HG02938 (cell line): ENCODE data around the gene CELF2.

Source experiments
- ATAC-seq: cut with Tn5 transposase; IDR thresholded peaks from one replicate; pipeline ENCODE4 v1.9.1; 2021; ENCODE audit warnings: mild to moderate bottlenecking, moderate library complexity; ENCODE audit not compliant: unreplicated experiment

Gene CELF2

DNA sequence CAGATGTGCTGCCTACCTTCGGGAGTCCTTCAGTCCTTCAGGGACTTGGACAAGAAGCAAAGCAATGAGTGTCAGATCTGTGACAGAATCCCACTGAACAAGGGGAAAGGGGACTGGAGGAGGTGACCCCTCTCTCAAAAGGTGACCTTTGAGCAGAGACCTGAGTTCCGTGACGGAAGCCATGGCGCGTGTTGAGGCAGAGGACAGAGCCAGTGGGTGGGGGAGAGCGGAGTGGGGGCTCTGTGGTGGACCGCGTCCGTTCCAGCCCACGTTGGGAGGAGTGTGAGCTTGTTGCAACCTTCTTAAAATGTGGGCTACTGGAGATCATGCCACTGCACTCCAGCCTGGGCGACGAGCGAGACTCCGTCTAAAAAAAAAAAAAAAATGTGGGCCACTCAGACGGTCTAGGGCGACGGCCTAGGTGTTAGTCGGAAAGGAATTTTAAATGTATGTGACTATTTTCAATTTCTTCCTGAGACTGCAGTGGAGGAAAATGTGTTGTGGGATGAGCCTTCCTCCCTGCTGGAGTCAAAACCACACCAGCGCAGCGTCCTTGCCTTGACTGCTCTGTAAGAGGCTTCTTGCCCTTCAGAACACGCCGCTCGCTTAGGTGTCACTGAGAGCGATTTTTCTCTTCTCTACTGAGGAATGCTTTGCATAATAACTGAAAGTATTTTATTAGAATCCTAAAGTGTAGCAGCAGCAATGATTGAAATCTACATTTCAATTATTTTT is 272.7 kb downstream of the CELF2 start:
- no peak for ATAC-seq

DNA sequence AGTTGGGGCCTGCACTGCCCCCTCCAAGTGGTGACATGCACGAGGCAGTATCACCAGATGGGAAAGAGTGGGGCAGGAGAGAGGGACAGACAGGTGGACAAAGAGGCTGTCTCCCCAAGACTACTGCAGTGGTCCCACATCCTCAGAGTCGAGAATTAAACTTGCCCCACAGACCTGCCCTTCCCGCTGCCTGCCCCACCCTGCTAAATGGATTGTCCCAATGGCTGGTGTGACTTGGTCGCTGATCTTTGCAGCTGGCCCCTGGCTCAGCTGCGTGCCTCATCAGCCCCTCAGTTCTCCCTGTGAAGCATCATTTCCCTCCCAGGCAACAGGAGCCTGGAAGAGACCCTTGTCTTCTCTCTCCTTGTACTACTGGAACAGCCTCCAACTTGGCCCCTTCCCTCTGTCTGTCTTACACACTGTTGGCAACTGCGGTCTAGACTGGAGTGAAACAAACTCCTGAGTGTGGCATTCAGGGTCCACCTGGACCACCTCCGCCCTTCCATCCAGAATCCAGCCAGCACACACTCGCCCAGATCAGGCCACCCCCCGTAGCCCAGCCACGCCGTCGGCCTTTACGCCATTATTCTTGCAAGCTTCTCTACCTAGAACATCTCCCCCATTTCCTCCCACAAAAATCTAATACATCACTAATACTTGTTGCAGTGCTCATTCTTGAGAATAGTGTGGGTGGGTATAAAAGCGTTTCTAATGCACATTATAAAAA is 275.1 kb downstream of the CELF2 start:
- no peak for ATAC-seq

DNA sequence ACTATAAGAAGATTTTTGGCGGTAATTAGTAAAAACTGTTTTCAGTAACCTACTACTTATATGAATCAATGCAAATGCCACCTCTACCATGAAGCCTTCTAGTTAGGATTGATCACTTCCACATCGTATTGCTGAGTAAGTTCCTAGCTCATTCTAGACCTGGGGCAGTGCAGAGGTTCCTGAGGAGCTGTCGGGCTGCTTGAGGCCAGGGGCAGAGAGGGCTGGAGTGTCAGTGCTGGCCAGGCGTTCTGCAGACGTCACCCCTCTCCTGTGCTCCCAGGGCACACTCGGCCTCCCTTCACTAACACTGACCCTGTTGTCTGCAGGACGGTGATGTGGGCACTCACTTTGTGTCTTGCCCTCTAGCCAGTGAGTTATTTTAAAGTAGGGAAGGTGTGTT is 275.7 kb downstream of the CELF2 start:
- no peak for ATAC-seq

DNA sequence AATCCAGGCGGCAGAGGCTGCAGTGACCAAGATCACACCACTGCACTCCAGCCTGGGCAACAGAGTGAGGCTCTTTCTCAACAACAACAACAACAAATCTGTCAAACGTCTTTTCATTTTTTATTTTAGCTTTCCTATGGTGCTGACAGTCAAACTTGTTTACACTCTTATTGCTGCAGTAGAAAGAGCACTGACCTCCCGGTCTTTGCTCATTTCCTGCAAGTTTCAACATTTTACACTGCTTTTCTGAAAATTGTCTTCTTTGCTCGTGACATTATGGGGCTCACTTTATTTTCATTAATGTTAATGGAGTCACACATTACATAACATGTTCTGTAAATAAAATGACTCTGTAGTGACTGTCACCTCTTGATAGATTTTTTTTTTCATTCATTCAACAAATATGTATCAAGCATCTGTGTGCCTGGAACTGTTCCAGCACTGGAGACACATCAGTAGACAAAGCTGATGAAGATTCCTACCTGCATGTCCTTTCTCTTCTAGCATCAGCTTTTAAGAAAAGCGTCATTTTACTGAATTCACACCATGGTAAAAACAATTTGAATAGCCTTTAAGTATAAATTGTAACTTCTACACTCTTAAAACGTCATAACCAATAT is 277.3 kb downstream of the CELF2 start:
- ATAC-seq: no peak

DNA sequence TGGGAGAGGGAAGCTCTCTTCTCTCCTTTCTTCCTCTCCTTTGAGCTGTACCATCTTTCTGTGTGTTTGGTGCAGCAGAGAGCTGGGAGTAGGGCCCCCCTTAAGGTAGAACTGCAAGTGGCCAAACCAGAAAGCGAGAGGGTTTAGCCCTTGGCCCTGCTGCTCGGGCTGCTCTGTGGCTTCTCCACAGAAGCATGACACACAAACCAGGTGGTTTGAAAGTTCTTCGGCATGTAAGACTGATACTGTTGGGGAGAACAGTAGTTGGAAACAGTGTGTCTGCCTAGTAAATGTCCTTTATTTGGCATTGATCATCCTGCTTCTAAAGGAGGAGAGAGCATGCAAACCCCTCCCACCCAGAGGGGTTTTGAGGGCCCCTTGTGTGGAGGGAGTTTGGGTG is 277.8 kb downstream of the CELF2 start:
- ATAC-seq: no peak

DNA sequence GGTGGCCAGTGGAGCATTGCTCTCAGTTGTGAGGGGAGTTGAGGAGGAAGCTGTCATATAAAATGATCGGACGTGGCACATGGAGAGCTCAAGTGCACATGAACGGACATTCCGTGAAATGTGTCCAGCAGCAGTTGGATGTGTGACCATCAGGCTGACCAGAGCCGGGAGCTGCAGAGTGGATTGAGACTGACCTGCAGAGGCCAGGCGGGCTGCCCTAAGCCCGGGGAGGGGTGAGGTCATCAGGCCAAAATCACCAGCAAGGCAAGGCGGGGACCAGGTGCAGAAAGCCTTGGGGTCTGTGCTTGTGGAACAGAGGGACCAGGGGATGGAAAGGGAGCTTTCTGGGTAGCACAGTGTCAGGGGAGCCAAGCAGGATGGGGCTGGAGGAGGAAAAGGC is 279.5 kb downstream of the CELF2 start:
- no peak for ATAC-seq

DNA sequence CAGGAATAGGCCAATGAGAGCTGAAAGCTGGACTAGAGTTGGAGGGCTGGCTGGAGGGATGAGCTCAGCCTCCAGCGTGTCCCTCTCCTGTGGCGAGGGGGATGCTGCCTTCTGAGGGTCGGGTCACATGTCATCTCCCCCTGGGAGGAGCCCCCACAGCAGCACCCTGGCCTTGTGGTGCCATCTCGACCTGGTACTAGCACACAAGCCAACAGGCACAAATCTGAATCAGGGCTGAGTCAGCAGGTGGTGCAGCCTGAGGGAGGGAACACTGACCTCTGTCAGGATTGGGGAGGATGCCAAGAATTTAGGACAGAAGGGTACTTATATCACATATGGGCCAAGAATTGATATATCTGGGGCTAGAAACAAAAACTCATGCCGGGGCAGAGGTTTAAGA is 280.4 kb downstream of the CELF2 start:
- ATAC-seq: no peak

DNA sequence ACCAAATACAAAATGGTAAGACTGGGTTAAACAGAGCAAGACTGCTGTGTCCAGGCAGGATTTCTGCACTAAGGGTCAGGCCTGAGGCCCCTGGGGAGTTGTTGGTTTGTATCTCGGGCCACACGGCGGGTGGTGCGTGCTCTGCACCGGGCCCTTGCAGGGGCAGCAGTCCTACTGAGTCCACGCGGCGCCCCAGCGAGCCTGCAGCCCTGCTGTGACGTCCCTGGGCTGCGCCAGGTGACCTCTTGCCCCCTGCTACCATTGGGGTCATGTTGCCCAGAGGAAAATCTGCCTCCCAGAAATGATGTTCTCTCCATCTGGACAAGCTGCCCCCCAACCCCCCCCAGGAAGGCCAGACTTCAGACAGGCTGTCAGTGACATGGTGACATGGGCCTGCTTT is 281.5 kb downstream of the CELF2 start:
- ATAC-seq: no peak

DNA sequence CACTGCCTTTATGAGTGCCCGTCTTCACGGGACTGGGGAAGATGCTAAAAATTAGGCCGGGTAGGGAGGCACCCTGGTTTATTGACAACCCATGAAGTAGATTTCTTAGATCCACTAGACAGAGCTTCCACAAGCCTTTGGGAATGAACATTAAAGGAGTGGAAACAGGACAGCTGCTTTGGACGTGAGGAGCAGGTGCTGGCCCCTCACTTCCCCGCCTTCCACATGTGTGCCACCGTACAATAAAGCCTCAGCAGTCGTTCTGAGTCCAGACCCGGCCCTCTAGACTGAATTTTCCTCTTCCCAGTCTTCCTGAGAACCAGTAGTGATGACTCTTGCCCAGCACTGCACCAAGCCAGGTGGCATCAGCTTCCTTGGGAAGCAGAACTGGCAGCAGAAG is 282.4 kb downstream of the CELF2 start:
- no peak for ATAC-seq

DNA sequence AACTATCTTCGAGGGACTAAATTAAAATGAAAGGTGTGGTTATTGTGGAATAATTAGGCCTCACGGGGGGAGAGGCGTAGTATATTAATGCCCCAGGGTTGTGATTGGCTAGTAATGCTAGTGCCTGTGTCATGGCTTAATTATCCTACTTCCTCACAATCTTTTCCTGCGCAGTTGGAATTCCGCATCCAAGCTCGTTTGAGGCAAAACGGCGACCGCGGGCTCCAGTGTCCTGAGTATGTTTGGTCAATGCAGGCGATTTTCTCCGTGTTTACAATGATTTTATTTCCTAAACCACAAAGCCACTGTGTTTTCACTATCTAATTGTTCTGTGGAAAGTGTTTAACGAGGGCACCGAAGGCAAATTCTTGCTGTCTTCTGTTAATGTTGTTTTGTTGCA is 282.9 kb downstream of the CELF2 start:
- no peak for ATAC-seq

DNA sequence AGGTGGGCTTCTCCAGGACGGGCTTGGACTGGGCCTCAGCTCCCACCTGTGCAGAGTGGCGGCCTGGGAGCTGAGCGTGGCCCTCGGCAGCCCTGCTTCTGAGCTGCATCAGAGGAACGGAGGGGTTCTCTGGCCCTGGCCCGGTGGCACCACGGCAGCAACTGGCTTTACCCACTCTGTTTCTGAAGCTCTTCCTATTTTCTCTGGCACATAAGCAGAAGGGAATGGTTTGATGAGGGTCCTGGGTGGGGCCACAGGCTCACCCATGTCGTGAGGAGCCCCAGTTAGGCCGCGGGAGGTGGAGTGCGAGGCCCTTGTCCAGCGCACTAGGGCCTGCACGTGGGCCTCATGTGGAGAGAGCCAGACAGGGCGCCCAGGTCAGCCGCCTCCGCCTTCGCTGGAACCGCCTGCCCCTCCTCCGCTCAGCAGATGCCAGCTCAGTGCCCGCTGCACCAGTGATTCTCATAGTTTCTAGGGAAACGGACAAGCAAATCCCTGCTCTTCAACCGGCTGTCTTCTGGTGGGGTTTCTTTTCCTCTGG is 284.0 kb downstream of the CELF2 start:
- ATAC-seq: no peak

DNA sequence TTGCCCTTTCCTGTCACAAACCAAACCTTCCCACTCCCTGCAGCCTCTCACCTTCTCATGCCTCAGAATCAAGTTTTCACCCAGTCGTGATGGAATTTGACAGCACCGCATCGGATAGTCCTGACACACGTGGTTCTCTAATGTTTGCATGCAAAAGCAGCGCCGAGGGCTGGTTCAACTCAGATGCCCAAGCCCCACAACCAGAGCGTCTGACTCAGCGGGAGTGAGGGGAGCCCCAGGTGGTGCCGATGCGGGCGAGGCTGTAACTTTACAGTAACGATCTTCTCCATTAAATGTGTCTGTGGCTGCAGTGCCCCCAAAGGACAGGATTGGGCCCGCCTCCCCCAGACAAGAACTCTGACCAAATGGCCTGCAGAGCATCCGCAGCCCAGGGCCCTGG is 284.5 kb downstream of the CELF2 start:
- ATAC-seq: no peak

DNA sequence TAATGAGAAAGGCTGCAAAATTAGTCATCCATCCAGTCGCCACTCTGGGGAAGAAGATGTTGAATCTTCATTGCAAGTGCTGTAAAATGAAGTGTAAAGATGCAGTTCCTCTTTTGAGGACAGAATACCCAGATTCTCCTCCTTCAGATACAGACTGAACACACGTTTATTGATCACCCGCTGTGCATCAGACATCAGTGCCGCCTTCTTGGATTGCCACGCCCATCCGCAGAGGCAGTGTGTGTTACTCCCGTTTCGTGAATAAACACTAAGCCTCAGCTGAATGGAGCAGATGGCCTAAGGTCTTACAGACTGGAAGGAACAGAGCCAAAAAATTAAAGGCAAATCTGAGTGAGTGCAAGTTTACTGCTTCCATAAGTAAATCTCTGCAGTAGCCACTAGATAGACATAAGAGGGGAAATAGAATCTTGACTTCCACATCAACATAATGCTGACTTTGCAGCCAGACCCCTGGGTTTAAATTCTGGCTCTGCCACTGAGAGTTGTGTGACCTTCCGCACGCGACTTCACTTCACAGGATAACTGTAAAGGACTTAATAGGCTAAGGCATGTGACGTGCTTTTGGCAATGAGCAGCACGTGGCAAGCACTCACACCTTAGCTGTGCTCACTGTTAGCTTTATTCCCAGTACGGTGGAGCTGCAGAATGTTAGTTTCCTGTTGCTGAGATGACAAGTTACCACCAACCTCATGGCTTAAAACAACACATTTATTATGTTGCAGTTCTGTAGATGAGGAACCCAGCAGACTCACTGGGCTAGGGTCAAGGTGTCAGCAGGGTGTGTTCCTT is 285.9 kb downstream of the CELF2 start:
- ATAC-seq: no peak

DNA sequence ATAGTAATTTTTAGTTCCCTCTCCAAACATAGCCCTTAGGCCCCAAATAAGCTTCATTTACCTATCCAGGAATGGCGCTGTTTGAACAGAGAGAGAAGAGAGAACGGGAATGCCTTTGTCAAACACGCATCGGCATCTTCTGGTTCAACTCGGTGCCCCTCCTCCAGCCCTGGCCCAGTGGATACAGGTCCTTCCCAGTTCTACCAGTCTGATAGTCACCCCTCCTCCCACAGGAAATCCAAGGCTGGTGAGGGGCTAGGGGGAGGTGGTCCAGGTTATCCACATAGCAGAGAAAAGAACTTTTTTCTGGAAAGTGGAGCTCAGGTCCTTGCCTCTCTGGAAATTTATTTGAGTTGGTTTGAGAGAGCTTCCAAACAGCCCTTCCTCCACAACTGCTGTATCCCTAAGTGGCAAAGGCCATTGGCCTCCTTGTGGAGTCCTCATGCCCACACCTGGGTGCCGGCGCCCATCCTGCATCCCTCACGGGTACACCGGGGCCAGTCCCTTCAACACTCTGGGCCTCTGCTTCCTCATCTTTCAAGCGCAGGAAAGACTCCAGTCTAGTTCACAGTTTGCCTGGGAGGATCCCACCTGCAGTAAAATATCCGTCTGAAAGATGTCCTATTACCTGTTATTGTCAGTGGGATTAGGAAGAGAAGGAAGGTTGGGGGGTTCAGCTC is 287.4 kb downstream of the CELF2 start:
- no peak for ATAC-seq

DNA sequence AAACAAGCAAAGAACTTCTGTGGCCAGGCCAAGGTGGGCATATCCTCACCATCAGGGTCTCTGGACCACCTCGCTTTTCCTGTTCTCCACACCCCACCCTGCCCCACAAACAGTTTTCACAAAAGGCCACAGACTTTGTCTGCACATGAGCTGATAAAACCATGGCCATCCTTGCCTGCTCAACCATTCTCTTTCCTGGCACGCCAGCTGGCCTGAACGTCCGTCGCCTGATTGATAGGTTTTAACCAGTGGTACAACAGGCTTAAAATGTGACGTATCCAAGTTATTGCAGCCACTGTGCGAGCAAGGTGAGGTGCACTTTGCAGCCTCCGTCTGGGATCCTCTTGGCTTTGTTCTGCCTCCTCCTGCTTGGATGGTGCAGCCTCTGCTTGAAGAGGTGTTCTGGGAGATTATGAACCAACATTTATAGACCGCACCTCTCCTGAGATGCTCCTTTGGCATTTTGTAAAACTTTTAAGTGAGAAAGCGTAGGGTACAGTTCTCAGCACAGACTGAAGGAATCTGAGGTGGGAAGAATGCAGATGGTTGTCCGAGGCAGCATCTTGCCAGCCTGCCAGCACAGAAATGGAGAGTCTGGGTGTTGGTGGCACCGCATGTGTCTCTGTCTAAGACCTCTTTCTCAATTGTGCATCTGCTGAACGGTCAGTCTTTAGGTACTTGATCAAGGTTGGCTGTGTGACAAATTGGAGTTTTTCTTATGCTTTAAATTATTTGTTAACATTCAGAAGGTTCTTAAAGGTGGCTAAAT is 288.3 kb downstream of the CELF2 start:
- ATAC-seq: no peak

DNA sequence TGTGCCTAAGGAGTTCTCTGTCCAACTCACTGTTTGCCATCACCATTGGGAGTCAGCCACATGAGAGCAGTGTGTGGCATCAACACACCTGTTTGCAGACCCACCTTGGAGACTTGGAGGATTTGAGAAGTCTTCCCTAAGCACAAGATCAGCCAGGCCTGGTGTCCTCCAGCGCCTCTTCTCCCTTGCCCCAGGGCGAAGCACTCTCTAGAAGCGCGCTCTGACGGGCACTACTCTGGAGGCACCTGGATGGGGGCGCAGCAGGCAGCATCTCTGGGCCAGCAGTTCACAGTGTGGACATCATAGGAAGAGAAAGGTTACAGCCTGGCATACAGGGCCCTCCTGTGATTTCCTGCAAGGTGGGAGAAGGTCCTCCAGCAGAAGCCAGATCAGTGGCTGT is 289.3 kb downstream of the CELF2 start:
- no peak for ATAC-seq

DNA sequence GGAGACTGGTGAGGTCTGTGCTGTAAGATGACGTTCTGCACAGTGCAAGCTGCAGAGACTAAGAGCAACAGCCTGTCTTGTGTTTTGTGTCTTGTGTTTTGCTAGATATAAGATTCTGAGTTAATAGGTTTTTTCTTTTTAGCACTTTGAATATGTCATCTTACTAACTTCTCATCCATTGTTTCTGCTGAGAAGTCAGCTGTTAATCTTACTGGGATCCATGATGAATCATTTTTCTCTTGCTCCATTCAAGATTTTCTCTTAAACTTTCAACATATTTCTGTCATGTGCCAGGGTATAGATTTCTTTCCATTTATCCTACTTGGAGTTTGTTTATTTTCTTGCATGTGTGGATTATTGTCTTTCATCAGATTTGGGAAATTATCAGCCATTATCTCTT is 290.3 kb downstream of the CELF2 start:
- ATAC-seq: no peak

DNA sequence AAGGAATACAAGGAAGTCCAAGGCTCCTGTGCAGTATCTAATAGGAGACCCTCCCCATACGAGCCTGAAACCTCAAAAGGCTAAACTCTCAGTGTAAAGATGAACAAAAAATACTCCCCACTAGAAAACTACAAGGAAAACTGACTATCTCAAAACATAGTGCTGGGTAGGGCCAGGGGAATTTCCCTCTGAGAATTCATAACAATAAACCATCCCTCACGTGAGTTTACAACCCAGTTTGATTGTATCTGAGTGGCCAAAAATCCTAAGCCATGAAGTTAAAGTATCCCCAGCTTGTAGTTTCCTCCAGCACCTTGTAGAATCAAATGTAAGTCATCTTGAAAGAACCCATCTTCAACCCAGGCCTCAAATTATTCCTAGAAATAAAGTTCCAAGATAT is 293.4 kb downstream of the CELF2 start:
- no peak for ATAC-seq

DNA sequence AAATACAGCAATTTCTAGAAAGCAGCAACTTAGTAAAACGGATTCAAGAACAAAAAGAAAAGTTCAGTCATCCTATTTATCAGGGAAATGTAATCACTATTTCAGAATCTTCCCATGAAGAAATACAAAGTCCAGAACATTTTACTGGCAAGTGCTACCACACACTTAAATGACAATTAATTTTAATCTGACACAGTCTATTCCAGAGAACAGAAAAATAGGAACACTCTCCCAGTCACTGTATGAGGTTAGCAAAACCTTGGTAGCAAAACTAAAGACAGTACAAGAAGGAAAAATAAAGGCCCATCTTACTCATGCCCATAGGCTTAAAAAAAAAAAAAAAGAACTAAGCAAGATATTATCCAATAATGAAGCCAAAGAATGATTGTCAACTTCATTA is 295.8 kb downstream of the CELF2 start:
- no peak for ATAC-seq
